Activated T-cell treated with anti-CD3 and anti-CD28 coated beads, Interleukin-2, amount 50 U/mL, for 1 hour (primary cell): Measurements from ENCODE around the gene DEUP1.
"Not testable (repeated sequence)": the region's sequence is repeated elsewhere in the genome, so short reads cannot be mapped to it uniquely, and the experiment has no call there.

Experiments used
- DNase-seq: peaks from one replicate; pipeline ENCODE4 v3.0.0-alpha.2; 2020

Gene DEUP1

GRCh38 chr11:93330446-93330984, at the start of gene DEUP1:
Gene DEUP1 (plus strand): TSS chr11:93330742. CDS start chr11:93332260, 1,518 bp downstream.
- DNase-seq = no peak

- DNase-seq = no peak
Observed at GRCh38 chr11:93285430-93285829, 45.1 kb upstream of the DEUP1 start.

- no peak for DNase-seq
Observed at GRCh38 chr11:93287434-93287833, 43.1 kb upstream of the DEUP1 start.

- no peak for DNase-seq
Observed at GRCh38 chr11:93288079-93288478, 42.5 kb upstream of the DEUP1 start.

GRCh38 chr11:93288767-93289166, 41.8 kb upstream of the DEUP1 start:
- no peak for DNase-seq

GRCh38 chr11:93289782-93290463, 40.6 kb upstream of the DEUP1 start:
- DNase-seq = no peak

- no peak for DNase-seq
Observed at GRCh38 chr11:93291110-93291509, 39.4 kb upstream of the DEUP1 start.

- DNase-seq = no peak
Observed at GRCh38 chr11:93291898-93292297, 38.6 kb upstream of the DEUP1 start.

DNA sequence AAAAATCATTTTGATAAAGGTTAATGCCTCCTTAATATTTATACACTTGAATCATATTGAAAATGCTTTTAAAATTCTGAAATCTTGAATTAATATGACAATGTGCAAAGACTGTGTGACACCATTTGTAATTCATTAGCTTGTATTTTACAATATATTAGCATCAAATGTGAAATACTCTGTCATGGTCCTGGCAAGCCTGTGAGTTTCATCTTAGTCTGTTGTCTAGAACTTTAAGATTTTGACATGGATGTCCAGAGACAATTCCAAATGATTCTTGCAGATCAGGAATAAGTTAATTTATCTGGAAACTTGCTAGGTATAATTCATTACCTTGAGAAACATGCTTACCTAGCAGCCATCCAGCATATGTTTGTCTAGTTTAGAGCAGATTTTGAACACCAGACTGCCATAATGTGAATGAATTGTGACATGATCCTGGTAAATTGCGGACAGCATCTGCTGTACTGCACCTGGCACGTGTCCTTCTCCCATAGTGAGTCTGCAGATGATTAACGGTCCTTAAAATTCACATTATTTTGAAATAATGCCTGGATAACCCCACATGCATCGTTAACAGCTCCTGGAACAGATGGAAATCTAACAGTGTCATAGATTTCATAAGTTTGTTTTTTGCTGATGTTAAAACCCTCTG, 34.5 kb upstream of the DEUP1 start:
- DNase-seq = no peak

DNA sequence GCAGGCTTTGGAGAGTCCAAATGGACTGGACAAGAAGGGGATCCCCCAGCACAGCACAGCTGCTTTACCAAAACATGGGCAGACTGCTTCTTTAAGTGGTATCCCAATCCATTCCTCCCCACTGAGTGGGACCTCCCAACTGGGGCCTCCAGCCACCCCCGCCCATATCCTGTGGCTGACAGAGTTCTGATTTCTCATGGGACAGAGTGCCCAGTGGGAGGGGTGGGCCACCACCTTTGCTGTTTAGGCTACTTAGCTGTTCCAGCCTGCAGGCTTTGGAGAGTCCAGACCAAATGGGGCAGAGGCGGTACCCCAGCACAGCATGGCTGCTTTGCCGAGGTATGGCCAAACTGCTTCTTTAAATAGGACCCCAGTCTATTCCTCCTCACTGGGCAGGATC, 26.9 kb upstream of the DEUP1 start:
- DNase-seq = no peak

DNA sequence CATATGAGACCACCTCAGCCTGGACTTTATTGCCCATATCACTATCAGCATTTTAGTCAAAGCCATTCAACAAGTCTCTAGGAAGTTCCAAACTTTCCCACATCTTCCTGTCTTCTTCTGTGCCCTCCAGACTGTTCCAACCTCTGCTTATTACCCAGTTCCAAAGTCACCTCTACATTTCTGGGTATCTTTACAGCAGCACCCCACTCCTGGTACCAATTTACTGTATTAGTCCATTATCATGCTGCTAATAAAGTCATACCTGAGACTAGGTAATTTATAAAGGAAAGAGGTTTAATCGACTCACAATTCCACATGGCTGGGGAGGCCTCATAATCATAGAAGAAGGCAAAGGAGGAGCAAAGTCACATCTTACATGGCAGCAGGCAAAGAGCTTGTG, 16.1 kb upstream of the DEUP1 start:
- not testable (repeated sequence) for DNase-seq

- DNase-seq = no peak
Observed at GRCh38 chr11:93319224-93319839, 11.2 kb upstream of the DEUP1 start.

DNA sequence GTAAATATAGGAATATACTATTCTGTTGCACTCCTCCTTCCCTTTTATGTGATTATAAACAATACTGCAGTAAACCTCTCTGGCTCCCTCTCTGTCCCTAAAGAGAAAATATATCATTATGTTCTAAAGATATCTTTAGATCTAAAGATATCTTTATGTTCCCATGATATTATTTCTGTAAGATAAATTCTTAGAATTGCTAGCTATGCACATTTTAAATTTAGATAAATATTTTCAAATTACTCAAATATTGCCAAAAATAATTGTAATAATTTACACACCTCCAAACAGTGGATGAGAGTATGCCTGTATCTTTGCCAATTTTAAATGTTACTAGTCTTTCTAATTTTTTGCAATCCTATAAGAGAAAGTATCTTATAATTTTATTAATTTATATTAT, 10.3 kb upstream of the DEUP1 start:
- DNase-seq = no peak

DNA sequence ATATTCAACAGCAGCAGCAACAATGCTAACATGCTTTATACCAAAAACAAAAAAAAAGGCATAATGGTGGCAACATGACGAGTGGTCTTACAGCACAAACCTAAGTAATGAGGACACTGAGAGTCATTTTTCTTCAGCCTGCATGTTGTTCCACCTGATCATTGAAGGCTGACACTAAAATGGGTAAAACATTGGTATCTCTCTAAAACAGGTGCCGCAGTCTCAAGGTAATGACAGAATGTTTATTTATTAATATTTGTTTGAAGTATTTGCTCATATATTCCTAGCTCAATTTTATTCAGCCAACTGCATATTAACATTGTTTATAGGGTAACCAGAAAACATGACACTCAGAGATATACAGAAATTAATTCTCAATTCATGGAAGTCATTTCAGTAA, 8.3 kb upstream of the DEUP1 start:
- DNase-seq = no peak

DNA sequence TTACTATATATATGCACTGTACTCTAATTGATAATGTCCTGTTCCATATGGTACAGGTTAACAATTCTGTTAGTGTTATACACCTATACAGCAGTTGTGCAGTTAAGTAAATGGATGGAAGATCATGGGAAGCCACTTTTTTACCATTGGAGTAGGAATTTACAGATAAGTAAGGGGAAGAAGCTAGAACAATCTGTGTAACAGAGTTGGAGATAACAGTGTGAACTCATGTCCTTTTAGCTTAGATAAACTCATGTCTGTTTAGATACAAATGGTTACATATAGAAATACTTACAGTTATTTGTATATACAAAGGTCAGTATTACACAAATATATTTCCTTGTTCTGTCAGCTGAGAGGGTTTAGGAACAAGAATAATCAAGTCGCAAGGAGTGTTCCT, 6.8 kb upstream of the DEUP1 start:
- no peak for DNase-seq

- DNase-seq = no peak
Observed at GRCh38 chr11:93324500-93324899, 6.0 kb upstream of the DEUP1 start.

DNA sequence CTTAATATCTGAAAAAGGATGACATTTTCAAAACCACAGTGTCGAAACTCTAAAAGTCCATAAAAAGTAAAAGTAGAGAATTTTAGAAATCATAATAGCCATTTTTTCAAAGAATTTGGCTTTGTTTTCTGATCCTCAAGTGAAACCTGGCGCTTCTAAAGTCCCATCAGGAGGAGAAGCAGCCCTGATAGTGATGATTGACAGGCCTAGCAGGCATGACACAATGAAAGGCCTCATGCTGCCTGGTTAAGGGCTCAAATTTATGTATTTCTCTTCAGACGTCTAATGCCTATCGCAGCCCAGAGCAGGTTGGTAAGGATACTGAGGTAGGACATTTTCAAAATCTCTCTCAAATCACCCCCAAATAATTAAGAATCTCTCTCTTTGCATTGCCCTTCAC, 3.9 kb upstream of the DEUP1 start:
- DNase-seq = no peak

DNA sequence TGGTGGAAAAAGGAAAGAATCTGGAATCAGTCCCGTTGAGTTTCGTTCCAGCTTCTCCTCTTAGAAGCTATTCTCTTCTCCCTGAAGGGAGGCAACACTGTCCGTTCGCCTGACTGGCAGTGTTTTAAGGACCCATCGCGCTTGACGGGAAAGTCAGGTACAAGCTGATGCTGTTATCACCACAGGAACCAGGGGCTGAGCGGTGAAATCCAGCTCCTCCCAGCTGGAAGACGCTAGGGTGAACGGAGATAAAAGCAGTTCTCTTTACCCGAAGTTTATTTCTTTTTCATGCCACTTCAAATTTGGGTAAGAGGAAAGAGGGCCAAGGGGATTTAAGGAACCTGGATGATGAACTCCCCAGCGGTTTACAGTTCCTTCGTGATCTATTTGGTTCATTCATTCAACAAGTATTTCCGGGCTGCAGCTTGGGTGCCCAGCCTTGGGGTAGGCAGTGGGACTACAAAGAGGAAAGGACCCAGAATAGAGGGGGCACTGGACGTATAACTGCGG, 551 bp upstream of the DEUP1 start:
- DNase-seq = no peak

- DNase-seq = no peak
Observed at GRCh38 chr11:93340223-93340622, 9.7 kb downstream of the DEUP1 start.

DNA sequence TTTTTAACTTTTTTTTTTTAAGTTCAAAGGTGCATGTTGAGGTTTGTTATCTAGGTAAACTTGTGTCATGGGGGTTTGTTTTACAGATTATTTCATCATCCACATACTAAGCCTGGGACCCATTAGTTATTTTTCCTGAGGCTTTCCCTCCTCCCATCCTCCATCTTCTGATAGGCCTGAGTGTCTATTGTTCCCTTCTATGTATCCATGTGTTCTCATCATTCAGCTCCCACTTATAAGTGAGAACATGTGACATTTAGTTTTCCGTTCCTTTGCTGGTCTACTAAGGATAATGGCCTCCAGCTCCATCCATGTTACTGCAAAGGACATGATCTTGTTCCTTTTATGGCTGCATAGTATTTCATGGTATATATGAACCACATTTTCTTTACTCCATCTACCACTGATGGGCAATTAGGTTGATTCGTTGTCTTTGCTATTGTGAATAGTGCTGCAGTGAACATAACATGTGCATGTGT, 14.4 kb downstream of the DEUP1 start:
- DNase-seq = no peak

DNA sequence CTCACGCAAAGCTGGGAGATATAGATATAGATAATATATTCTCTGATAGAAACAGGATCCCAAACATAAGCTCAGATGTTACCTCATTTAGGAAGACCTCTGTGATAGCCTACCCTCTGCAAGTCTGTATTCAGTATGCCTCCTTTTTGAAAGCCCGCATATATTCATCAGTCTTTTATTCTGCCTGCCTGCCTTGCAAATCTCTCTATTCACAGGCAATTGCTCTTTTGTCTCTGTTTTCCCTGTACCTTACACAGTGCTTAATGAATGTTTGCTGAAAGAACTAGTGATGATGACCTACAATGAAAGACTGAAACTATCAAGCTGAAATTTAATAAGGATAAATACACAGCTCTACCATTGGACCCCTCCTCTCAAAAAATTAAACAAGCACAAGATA, 18.4 kb downstream of the DEUP1 start:
- no peak for DNase-seq

DNA sequence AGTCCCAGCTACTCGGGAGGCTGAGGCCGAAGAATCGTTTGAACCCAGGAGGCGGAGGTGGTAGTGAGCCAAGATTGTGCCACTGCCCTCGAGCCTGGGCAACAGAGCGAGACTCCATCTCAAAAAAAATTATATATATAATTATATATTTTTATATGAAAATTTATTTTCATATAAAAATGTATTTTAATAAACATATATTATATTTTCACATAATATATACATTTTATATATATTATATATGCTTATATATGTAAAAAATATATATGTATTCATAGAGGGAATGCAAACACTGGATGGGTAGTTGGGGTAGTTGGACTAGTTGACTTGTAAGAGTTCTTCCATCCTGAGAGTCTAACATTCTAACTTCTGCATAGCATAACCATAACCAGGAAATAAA, 20.3 kb downstream of the DEUP1 start:
- DNase-seq = no peak

DNA sequence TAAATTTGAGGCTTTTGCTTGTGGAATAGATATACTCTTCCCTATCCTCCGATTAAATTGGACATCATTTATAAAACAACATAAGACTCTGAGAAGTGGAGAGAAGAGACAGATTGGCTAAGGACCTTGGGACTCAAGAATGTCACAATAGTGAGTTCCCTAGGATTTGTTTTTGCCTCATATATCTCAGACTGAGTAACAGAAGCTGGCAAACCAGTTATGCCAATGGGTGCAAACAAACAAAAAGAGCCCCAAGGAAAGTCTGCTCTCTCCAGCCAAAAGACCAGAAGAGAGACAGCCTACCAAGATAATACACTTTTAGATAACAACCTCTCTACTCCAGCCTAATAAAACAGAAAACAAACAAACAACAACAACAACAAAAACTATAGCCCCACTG, 28.9 kb downstream of the DEUP1 start:
- DNase-seq = no peak

DNA sequence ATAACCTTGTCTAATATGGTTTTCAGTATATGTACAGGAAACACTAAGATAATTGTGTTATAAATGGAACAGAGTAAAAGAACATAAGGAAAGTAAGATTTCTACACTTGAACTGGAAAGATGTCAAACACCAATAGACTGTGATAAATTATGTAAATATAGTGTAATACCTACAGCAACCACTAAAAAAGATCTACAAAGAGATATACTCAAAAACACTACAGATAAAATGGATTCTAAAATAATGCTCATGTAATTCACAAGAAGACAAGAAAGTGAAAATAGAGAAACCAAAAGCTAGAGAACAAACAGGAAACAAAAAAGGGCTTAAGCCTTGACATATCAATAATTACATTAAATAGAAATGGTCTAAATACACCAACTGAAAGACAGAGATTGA, 30.9 kb downstream of the DEUP1 start:
- DNase-seq = no peak
